HG02759 (cell line): ENCODE results near the gene DBR1.

Experiments
- ATAC-seq: cut with Tn5 transposase; IDR thresholded peaks from one replicate; pipeline ENCODE4 v1.9.1; 2021; ENCODE audit warnings: mild to moderate bottlenecking, moderate library complexity; ENCODE audit not compliant: unreplicated experiment

The DBR1 gene

DNA sequence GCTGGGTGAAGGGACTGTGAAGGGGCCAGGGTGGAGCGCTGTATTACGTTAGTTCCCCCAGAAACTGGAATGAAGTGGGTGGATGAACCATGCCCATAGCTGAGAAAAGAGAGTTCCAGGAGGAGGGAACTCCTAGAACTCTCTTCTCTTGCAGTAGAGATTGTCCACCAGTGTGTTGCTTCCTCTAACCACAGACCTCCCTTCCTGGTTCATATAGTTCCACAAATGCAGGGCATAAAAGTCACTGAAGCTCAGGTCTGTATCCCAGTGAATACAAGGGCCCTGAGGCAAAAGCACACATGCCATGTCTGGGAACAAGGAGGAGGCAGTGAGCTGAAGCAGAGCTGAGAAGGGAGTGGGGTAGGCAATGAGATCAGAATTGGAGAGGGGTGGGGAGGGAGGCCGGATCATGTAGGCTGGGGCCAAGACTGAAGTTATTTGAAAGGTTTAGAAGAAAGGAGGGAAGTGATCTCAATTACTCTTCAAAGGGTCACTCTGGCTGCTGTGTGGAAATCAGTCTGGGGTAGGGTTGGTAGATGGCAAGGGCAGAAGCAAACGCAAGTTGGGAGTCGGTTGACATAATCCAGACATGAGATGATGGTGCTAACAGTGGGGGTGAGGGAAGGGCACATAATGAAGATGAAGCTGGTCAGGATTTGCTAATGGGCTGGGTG, 49.0 kb downstream of the DBR1 start:
- ATAC-seq, result no peak

DNA sequence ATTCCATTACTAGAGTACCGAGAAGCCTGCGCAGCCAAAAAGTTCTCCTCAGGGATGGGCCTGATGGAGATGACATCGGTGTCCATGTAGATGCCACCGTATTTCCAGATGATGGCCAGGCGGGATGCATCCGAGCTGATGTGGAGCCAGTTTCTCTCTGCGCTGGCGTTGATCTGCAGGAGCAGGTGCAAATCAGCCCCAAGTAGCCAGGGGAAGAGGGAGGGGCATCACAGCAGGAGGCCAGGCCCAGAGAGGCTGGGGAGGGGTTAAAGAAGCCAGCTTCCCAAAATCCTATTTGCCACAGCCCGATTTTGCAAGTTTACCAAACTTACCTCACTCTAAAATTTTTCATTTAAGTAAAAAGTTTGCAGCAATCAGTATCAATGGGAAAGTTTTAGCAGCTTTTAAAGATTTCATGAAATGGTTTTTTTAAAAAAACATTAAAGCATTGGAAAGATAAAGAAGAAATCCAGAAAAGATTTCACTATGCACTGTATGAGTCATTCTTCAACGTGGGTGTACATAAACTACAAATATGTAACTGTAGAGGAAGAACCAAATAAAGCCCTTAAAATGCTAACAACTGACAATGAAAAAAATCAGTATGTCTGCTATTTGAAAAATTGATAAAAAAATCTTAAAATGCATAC, 49.9 kb downstream of the DBR1 start:
- ATAC-seq, result no peak

DNA sequence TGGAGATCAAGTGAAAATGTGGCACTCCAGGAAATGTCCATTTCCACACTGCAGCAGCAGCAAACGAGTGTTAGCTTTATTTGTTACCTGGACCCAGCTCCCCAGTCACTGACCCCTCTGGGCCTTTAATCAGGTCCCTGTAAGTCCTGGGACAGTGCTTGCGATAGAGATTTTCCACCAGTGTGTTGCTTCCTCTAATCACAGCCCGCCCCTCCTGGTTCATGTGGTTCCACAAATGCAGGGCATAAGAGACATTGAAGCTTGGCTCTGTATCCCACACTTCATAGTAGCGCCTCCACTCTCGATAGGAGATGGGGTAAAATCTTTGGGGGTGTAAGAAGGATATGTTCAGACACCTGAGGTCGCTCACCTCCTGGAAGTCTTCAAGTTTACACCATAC, 50.5 kb downstream of the DBR1 start:
- no peak for ATAC-seq

DNA sequence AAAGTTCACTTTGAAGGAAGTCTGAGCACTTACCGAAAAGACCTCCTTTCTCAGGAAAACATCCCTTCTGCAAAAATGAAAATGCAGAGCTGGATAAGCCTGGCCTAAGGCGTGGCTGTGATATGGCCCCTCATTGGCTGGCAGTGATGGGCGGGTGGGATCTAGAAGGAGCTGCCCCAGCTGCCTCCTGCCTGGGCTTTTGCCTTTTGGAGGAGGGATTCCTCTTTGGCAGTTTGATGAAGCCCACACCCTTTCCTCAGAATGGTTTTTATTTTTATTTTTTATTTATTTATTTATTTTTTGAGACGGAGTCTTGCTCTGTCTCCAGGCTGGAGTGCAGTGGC, 55.3 kb downstream of the DBR1 start:
- no peak for ATAC-seq

DNA sequence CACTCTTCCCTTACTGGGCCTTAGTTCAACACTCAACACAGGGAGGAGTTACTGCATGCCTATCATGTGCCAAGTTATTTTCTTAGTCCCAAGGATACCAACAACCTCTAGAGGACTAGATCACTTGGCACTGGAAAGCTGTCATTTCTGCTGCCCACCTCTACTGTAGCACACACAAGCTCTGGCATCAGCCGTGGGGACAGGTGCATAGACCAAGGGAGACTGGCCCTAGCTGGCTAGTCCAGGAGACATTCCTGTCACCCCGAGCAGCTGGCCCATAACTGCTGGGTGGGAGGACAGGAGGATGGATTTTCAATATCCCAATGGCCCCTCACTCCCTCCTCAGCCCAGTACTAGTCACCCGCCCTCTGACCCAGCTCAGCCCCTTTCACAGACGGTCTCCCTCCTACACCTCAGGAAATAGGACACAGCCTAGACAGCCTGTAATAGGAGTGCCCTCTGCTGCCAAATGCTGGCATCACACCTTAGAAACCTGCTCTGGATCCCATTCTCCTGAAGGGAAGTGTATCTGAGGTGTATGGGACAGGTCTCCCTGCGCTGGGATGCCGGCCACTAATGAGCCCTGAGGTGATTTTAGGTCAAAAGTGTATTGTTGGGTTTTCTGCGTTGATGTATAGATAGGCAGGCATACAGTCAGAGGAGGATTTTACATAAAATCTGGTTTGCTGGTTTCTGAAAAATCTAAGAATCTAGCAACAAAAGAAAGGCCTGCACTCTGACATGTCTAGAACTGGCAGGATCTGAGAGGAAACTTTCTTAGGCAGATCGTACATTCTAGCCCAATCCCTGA, 55.9 kb downstream of the DBR1 start:
- peak; percentile 69 for ATAC-seq

DNA sequence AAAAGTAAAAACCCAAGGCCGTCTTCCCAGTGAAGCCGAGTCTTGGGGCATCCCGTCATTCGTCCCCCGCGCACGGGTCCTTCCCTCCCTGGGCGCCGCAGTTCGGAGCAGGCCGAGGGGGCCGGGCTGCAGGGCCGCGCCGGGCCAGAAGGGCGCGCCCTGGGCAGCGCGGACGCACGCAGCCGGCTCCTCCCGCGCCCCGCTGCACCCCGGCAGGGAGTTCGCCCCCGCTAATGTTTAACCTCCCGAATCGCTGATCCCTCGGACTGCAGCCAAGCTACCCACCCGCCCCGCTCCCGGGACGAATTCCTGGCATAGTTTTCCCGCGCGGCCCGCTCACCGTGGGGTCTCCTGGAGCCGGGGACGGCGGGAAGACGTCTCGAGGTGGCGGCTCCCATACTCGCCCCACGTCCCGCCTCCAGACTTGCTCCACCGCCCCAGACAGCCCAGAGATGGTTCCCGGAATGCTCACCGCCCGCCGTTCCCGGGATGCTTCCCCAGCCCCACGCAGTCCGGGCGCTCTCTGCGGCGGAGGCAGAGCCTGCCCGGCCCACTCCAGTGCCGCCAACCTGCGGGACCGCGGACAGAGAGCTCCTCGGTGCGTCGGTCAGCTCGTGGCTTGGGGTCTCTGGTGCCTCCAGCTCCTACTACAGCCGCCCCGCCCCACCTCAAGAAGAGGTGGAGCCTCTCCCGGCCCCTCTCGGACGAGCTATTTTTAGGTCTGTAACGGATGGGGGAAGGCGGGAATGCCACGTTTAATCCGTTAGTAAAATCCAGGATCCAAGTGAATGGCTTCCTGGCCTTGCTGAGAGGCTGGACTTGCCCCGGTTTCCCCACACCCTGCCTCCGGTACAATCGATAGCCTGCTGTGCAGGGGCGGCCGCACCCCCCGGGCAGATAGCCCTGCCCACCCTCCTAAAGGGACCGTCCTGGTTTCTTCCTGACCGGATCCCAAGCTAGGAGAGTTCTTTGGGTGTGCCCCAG, 59.4 kb downstream of the DBR1 start, which contains the start of gene DZIP1L:
Gene DZIP1L, minus strand, starts transcription at position 621 of the 984 bp plus-strand sequence. CDS start 11,637 bp downstream, outside the sequence.
- peak; percentile 93 for ATAC-seq

DNA sequence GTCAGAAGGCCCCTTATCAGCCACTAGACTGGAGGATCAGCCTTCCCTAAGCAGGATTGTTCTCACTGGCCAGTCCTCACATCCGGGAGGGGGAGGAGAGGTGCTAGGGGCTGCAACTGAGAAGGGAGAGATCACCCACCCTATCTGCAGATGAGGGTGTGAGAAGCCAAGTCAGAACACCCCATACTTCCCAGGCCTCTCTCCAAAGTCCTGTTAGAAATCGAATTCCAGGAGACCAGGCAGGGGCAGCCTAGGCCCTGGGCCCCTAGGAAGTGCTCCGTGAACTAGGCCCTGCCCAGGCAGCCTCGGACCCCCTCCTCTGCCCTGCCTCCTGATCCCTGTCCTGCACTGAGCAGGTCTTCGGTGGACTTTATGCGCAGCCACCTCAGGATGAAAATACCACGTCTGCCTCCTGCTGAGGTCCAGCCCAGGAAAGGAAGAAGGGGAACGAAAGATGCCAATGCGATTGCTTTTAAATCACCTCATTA, 60.2 kb downstream of the DBR1 start:
- ATAC-seq, result no peak

DNA sequence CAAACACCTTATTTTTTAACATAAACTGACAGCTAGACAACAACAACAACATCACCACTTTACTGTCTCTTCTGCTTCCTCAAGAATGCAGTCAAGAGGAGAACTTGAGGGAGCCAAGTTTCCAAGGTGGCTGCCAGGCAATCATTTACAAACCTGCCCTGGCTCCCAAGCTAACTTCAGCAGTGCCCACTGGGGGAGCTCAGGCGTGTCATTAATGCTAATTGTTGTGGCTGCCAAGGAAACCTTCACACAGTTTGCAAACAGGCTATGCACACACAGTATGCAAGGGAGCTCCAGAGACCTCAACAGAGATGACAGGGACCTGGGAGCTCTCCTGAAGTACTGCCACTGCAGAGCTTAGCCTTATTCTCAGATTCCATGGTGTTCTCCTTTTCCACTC, 61.4 kb downstream of the DBR1 start:
- ATAC-seq, result no peak

DNA sequence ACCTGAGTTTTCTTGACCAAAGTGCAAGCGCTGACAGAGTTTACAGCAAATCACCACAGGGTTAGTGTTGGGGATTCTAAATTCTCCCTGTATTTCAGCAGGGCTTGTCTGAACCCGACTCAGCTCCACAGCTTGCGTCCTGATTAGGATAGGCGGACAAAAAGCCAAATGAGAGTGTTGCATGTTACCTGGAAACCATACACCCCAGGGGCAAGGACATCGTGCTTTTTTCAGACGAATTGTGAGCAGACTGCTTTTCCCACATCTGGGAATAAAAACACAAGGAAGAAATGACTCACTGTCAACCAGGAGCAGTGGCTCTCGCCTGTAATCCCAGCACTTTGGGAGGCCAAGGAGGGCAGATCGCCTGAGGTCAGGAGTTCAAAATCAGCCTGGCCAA, 62.4 kb downstream of the DBR1 start:
- no peak for ATAC-seq
